Skeletal muscle cell (primary cell): ENCODE data around the gene DMKN.
"Not testable (repeated sequence)": the region's sequence is repeated elsewhere in the genome, so short reads cannot be mapped to it uniquely, and the experiment has no call there.

ENCODE experiments used
- DNase-seq: peaks from one replicate; pipeline ENCODE4 v3.0.0-alpha.2; 2010; ENCODE audit warnings: low read depth
- H3K4me3 ChIP-seq: 2 replicates; pipeline ENCODE4 v1.5.1; 2011; ENCODE audit warnings: low read depth, mild to moderate bottlenecking, control low read depth, low read length, moderate library complexity

DMKN gene

GRCh38 chr19:35474594-35474993 lies 38.9 kb downstream of the DMKN start:
- not testable (repeated sequence) for DNase-seq

GRCh38 chr19:35474104-35474503 lies 39.3 kb downstream of the DMKN start:
- H3K4me3 ChIP-seq = no peak overlapping the region
- no peak for DNase-seq

More at GRCh38 chr19:35474594-35474993, 38.9 kb downstream of the DMKN start:
- H3K4me3 ChIP-seq = not testable (repeated sequence)

DNA sequence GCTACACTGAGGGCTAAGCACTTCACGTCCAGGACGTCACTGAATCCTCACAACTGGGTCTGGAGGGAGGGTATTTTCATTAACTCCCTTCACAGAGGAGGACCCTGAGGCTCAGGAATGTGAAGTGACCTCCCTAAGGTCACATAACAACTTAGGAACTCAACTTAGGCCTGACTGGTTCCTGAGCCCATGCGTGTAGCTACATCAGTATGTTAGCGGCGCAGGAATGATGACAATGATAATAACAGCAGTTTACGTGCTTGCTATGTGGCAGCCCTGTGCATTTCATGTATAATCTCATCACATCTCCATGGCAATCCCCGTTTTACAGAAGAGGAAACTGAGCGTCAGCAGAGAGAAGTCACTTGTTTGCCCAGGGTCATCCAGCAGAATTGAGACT lies 41.5 kb downstream of the DMKN start:
- no peak overlapping the region for H3K4me3 ChIP-seq
- no peak for DNase-seq

GRCh38 chr19:35471075-35471474 lies 42.4 kb downstream of the DMKN start:
- not testable (repeated sequence) for H3K4me3 ChIP-seq, DNase-seq

DNA sequence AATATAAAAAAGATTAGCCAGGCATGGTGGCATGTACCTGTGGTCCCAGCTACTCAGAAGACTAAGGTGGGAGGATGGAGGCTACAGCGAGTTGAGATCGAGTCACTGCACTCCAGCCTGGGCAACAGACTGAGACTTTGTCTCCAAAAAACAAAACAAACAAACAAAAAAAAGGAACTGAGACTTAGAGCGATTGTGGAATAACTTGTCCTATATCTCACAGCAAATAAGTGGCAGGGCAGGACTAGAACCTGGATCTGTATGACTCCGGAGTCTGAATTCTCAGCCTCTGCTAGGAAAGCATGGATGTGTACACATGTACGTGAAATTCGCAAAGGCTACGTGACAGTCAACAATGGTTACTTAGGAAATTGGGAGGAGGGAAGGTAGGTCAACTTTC lies 43.3 kb downstream of the DMKN start:
- DNase-seq = no peak
- H3K4me3 ChIP-seq = no peak overlapping the region

GRCh38 chr19:35468637-35469036 lies 44.8 kb downstream of the DMKN start:
- H3K4me3 ChIP-seq = no peak overlapping the region
- no peak for DNase-seq

GRCh38 chr19:35466259-35466658 lies 47.2 kb downstream of the DMKN start:
- no peak for DNase-seq
- H3K4me3 ChIP-seq = no peak overlapping the region

GRCh38 chr19:35462956-35463355 lies 50.5 kb downstream of the DMKN start:
- H3K4me3 ChIP-seq = not testable (repeated sequence)

GRCh38 chr19:35462476-35462953 lies 50.9 kb downstream of the DMKN start:
- DNase-seq = no peak
- H3K4me3 ChIP-seq = no peak overlapping the region

More at GRCh38 chr19:35462956-35463355, 50.5 kb downstream of the DMKN start:
- not testable (repeated sequence) for DNase-seq

DNA sequence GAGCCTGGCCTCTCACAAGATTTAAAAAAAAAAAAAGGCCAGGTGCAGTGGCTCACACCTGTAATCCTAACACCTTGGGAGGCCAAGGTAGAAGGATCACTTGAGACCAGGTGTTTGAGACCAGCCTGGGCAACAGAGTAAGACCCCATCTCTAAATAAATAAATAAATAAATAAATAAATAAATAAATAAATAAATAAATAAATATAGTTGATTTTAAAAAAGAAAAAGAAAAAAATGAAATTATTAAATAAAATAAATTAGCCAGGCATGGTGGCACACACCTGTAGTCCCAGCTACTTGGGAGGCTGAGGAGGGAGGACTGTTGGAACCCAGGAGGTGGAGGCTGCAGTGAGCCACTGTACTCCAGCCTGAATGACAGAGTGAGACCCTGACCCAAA lies 51.7 kb downstream of the DMKN start:
- H3K4me3 ChIP-seq, DNase-seq: not testable (repeated sequence)

DNA sequence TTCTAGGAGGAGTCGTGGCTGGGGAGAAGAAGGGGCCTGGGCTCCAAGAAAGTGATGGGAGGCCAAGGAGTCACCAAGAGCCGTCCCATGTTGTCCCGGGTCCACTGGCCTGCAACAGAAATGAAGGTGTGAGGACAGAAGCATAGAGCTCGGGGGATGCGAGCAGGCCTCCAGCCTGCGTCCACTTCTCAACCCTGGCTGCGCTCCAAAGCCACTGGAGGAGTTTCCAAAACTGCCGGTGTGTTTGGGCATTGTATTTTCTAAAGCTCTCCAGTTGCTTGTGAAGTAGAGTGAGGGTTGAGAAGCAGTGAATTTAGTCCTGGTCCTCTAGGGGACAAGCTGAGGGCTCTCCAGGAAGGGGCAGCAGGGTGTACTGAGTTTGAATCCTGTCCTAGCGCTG lies 52.4 kb downstream of the DMKN start:
- H3K4me3 ChIP-seq = no peak overlapping the region
- no peak for DNase-seq

DNA sequence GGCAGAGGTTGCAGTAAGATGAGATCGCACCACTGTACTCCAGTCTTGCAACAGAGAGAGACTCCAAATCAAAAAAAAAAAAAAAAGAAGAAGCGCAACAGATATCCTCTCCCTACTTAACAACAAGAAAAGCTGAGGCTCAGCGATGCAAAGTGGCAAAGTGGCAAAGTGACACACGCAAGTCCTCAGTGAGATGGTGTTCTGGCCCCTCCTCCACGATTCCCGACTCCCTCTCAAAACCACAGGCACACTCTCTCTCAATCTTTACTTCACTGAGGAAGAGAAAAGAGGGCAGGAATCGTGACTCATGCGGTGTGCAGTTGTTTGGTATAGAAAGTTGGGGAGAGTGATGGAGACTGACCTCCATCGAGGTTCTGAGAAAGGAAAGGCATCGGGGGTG lies 52.8 kb downstream of the DMKN start:
- no peak overlapping the region for H3K4me3 ChIP-seq
- no peak for DNase-seq

DNA sequence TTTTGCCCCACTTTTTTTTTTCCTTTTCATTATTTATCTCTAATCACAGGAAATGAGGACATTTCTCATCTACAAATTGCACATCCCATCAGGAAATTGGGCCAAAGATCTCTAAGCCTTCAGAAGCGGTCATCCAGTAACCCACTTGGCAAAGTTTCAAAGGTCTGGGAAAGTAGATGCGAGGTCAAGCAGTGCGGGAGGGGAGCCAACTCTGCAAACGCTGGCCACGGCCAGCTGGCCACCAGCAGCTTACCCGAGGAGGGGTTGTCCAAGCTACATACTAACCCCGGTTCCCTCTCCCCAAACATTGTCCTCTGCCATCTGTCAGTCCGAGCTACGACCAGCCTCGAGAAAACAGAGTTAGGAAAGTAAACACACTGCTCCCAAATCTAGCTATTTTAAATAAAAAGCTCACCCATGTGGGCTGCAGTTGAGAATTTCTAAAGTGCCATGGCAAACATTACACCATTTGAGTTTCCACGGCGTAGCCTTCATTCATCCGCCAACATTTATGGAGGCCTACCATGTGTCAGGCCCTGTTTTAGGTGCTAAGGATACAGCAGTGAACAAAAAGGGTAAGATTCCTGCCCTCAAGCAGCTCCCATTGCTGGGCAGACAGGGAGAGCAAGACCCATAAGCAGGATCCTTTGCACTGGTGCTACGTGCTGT lies 53.9 kb downstream of the DMKN start:
- no peak for DNase-seq
- H3K4me3 ChIP-seq = no peak overlapping the region

GRCh38 chr19:35458731-35459391 lies 54.6 kb downstream of the DMKN start:
- DNase-seq = no peak
- no peak overlapping the region for H3K4me3 ChIP-seq

DNA sequence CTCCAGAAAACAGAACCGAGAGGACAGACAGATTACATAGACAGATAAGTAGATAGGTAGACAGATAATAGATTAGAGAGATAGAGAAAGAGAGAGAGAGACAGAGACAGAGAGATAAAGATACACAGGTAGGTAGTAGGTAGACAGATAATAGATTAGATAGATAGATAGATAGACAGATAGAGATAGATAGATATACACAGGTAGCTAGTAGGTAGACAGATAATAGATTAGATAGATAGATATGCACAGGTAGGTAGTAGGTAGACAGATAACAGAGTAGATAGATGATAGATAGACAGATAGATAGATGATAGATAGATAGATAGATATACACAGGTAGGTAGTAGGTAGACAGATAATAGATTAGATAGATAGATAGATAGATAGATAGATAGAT lies 55.3 kb downstream of the DMKN start:
- DNase-seq = no peak
- no peak overlapping the region for H3K4me3 ChIP-seq

GRCh38 chr19:35457173-35457572 lies 56.3 kb downstream of the DMKN start:
- H3K4me3 ChIP-seq = no peak overlapping the region
- no peak for DNase-seq

GRCh38 chr19:35455616-35456201 lies 57.7 kb downstream of the DMKN start:
- no peak overlapping the region for H3K4me3 ChIP-seq
- DNase-seq = no peak

DNA sequence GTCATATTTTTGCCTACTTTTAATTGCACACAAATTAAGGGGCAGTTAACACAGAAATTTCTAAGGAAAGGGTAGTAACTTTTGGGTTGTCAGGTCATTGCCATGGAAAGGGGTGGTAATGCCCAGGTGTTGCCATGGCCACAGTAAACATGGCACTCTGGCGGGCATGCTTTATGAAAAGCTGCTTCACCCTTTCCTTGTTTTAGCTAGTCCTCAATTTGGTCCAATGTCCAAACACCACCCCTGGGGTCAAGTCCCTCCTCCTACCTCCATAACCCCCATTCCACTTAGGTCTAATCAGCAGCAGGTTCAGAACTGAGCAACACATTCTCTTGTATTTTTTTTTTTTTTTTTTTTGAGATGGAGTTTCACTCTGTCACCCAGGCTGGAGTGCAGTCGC lies 58.8 kb downstream of the DMKN start:
- no peak for DNase-seq
- H3K4me3 ChIP-seq = no peak overlapping the region

GRCh38 chr19:35451338-35452096 lies 61.9 kb downstream of the DMKN start:
- no peak overlapping the region for H3K4me3 ChIP-seq
- DNase-seq = no peak
